GM23338 (cell line): ENCODE results near the gene CD82.

Source experiments
- EZH2 ChIP-seq: fragments of 200-600 bp; sonication (generic); IDR thresholded peaks from one replicate; pipeline ENCODE4 v1.8.0; 2017; ENCODE audit warnings: antibody characterized with exemption, mild to moderate bottlenecking, low read depth; ENCODE audit not compliant: unreplicated experiment
- POLR2AphosphoS5 ChIP-seq: IDR thresholded peaks from 2 replicates; pipeline ENCODE4 v1.6.1; 2016; ENCODE audit warnings: antibody characterized with exemption, low read depth

DNA sequence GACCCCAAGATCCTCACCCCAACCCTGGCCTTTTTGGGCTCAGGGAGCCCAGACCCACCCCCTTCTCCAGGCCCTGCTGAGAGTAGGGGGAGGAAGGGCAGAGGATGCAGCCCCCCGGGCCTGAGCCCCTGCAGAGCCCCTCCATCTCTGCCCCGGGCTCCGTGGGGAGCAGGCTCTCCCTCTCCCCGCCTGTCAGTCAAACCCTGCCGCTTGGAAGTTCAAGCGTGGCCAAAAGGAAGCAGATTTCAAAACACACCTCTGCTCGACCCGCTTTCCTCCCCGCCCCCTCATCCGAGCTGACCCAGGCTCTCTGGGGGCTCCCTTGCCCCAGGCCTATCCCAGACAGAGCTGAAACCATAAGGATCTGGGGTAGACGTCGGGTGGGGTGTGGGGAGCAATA is 39.0 kb upstream of the CD82 start:
- TF ChIP-seq POLR2AphosphoS5, result no peak
- TF ChIP-seq EZH2, result no peak
